Stimulated activated naive CD4-positive, alpha-beta T cell (primary cell): ENCODE data around the gene PROSER3.
"Not testable (repeated sequence)": the region's sequence is repeated elsewhere in the genome, so short reads cannot be mapped to it uniquely, and the experiment has no call there.

Experiments
- DNase-seq, 6 experiments: peaks; one replicate each; lab custom pipeline; 2025; lab: John Stamatoyannopoulos, UW

PROSER3 gene

DNA sequence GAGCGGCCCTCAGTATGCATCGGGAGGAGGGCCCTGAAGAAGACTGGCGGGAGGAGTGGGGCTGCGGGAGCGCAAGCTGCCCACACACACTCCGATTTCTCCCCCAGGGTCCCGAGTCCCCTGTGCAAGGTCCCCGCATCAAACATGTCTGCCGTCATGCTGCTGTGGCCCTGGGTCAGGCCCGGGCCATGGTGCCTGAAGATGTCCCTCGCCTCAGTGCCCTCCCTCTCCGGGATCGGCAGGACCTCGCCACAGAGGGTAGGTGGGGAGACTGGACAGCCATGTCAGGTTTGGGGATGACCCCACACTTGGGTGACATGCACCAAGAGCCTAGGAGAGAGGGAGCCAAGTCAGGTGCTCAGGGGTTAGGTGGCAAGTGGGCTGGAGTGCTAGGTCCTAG is 35.5 kb upstream of the PROSER3 start:
- DNase-seq: no peak

DNA sequence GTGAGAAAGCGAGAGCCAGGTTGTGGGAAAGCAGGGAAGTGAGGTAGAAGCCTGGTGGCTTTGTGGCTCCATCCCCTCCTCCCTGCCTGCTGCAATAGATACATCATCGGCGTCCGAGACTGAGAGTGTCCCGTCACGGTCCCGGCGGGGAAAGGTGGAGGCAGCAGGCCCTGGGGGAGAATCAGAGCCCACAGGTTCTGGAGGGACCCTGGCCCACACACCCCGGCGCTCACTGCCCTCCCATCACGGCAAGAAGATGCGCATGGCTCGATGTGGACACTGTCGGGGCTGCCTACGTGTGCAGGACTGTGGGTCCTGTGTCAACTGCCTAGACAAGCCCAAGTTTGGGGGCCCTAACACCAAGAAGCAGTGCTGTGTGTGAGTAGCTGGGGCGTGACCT is 35.1 kb upstream of the PROSER3 start:
- no peak for DNase-seq

DNA sequence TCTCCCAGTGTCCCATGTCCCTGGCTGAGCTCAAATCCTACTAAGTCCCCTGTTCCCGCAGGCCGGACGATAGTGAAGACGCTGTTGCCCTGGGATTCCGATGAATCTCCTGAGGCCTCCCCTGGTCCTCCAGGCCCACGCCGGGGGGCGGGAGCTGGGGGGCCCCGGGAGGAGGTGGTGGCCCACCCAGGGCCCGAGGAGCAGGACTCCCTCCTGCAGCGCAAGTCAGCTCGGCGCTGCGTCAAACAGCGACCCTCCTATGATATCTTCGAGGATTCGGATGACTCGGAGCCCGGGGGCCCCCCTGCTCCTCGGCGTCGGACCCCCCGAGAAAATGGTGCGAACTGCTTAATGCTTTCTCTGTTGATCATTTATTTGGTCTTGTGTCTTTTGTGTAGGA is 34.3 kb upstream of the PROSER3 start:
- no peak for DNase-seq

DNA sequence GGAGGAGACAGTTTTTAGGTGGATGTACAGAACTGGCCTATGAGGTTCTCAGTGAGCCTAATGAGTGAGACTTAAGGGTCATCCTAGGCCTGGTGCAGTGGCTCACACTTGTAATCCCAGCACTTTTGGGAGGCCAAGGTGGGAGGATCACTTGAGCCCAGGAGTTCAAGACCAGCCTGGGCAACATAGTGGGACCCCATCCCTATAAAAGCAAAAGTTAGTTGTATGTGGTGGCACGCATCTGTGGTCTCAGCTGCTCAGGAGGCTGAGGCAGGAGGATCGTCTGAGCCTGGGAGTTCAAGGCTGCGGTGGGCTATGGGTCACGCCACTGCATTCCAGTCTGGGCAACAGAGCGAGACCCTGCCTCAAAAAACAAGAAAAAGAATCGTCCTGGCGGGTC is 33.8 kb upstream of the PROSER3 start:
- DNase-seq: not testable (repeated sequence)

DNA sequence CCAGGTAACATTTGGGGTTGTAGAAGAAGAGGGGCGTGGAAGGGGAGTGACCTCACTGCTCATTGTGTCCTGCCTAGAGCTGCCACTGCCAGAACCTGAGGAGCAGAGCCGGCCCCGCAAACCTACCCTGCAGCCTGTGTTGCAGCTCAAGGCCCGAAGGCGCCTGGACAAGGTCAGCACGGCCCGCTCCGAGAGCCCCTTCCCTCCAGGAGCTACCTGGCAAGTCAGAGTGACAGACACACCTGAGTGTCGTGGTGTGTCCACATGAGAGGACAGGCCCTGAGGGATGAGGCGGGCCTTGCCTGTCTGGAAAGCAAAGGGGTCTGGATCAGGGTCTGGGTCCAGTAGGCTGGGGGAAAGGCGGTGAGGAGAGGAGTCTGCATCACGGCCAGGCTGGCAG is 33.4 kb upstream of the PROSER3 start:
- DNase-seq: no peak

DNA sequence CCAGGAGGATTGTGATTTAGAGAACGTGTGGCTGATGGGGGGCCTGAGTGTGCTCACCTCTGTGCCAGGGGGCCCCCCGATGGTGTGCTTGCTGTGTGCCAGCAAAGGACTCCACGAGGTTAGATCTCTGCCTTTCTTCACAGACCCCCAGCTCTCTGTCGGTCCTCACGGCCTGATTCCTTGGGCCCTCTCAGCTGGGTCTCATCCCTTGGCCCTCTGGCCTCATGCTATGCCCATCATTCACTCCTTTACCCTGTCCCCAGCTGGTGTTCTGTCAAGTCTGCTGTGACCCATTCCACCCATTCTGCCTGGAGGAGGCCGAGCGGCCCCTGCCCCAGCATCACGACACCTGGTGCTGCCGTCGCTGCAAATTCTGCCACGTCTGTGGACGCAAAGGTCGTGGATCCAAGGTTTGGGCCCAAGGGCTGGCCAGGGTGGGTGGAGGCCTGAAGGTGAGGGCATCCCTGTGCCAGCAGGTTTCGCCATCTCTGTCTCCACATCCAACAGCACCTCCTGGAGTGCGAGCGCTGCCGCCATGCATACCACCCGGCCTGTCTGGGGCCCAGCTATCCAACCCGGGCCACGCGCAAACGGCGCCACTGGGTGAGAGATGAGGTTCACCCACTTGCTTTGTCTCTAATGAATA is 32.6 kb upstream of the PROSER3 start:
- DNase-seq: no peak

DNA sequence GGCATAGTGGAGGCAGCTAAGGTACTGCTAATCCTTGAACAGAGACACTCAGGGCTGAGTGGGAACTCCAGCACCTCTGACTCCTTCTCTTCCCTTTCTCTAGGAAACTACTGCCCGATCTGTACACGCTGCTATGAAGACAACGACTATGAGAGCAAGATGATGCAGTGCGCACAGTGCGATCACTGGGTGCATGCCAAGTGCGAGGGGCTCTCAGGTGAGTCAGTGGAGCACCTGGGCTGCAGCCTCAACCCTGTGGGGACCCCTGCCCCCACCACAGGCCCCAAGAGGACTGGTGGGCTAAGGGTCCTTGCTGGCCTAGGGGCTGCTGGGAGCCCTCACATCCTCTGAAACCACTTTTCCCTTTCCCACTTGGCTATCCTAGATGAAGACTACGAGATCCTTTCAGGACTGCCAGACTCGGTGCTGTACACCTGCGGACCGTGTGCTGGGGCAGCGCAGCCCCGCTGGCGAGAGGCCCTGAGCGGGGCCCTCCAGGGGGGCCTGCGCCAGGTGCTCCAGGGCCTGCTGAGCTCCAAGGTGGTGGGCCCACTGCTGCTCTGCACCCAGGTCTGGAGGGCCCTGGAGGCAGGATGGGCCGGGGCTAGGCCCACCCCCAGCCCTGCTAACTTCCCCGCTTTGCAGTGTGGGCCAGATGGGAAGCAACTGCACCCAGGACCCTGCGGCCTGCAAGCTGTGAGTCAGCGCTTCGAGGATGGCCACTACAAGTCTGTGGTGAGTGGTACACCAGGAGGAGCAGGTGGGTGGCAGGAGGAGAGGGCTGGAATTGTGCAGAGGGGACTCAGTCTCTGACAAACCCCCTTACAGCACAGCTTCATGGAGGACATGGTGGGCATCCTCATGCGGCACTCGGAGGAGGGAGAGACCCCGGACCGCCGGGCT is 30.7 kb upstream of the PROSER3 start:
- no peak for DNase-seq

DNA sequence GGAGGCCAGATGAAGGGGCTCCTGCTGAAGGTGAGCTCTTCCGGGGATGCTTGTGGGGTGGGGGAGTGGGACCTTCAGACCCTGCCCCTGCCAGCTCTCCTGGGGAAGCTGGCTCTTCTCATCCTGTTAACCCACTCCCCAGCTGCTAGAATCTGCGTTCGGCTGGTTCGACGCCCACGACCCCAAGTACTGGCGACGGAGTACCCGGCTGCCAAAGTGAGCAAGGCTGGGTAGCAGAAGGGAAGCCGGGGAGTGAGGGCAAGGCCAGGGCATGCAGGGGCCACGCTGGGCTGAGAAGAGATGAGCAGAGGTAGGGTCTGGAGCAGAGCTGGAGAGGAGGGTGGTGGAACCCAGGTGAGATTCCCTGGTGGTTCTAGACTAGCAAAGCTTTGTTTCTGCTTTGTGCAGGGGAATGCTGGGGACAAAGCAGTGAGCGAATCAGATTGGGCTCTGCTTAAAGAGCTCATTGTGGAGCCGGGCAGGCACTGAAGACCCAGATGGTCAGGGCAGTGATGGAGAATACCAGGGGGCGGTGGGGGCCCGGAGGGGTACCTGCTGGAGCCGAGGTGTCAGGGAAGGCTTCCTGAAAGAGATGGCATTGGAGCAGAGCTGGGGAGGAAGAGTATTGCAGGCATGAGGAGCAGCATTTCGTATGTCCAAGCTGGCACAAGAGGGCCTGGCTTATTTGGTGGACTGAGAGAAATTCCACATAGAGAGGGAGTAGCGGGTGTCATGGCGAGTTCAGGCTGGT is 29.8 kb upstream of the PROSER3 start:
- DNase-seq: no peak

DNA sequence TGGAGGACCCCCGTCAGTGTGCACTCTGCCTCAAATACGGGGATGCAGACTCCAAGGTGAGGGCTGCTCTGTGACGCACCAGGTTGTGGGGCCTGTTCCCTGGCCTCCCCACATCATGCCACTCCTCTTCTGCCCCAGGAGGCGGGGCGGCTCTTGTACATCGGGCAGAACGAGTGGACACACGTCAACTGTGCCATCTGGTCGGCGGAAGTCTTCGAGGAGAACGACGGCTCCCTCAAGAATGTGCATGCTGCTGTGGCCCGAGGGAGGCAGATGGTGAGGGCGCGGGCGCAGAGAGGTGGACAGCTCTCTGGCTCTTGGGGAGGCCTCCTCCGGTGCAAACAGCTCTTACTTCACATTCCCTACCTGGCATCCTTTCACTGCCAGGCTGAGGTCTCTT is 29.0 kb upstream of the PROSER3 start:
- no peak for DNase-seq

DNA sequence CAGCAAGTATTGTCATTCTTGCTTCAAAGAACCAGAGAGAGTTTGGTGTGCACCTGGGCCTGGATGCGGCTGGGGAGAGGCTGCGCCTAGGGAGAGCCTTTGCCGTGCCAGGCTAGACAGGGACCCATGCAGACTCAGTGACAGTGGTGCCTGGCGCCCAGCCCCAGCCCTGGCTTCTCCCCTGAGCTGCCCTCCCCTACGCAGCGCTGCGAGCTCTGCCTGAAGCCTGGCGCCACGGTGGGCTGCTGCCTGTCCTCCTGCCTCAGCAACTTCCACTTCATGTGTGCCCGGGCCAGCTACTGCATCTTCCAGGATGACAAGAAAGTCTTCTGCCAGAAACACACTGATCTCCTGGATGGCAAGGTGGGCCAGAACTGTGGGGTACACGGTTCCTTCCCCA is 28.2 kb upstream of the PROSER3 start:
- no peak for DNase-seq

DNA sequence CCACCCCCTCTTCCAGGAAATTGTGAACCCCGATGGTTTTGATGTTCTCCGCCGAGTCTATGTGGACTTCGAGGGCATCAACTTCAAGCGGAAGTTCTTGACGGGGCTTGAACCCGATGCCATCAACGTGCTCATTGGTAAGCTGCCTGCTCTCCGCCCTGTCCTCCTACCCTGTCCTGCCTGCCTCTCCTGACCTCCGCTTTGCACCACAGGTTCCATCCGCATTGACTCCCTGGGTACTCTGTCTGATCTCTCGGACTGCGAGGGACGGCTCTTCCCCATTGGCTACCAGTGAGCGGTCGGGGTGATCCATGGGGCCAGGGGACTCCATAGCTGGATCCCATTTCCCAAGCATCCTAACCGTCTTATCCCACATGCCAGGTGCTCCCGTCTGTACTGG is 27.6 kb upstream of the PROSER3 start:
- DNase-seq: no peak

DNA sequence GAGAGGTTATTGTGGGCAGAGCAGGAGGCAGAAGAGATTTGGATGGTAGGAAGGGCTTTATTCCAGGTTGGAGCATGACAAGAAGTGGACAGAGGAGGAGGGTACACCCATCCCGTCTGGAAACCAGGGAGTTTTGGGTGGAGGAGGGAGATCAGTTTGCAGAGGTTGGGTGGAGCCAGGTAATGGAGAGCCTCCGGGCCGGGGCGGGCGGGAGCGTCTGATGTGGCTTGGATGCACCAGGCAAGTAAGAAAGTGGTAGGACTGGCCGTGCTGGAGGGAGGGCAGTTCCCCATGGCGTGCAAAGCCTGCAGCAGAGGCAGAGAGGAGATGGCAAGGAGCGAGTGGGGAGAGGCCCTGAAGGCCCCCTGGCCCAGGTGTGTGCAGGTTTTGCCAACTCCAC is 26.6 kb upstream of the PROSER3 start:
- no peak for DNase-seq

DNA sequence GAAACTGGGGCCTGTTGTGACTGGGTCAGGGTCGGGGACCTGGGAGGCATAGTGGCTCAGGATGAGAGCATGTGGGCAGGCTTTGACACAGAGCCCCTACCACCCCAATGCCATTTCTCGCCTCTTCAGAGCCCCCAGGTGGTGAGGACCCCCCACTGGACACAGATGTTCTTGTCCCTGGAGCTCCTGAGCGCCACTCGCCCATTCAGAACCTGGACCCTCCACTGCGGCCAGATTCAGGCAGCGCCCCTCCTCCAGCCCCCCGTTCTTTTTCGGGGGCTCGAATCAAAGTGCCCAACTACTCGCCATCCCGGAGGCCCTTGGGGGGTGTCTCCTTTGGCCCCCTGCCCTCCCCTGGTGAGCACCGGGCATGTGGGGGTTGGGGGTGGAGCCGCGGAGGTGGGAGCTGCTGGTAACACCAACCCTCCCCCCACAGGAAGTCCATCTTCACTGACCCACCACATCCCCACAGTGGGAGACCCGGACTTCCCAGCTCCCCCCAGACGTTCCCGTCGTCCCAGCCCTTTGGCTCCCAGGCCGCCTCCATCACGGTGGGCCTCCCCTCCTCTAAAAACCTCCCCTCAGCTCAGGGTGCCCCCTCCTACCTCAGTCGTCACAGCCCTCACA is 26.1 kb upstream of the PROSER3 start:
- DNase-seq: no peak

DNA sequence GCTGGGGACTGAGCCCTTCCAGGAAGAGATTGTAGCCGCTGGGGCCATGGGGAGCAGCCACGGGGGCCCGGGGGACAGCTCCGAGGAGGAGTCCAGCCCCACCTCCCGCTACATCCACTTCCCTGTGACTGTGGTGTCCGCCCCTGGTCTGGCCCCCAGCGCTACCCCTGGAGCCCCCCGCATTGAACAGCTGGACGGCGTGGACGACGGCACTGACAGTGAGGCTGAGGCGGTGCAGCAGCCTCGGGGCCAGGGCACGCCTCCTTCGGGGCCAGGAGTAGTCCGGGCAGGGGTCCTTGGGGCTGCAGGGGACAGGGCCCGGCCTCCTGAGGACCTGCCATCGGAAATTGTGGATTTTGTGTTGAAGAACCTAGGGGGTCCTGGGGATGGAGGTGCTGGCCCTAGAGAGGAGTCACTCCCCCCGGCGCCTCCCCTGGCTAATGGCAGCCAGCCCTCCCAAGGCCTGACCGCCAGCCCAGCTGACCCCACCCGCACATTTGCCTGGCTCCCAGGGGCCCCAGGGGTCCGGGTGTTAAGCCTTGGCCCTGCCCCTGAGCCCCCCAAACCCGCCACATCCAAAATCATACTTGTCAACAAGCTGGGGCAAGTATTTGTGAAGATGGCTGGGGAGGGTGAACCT is 25.3 kb upstream of the PROSER3 start:
- no peak for DNase-seq

DNA sequence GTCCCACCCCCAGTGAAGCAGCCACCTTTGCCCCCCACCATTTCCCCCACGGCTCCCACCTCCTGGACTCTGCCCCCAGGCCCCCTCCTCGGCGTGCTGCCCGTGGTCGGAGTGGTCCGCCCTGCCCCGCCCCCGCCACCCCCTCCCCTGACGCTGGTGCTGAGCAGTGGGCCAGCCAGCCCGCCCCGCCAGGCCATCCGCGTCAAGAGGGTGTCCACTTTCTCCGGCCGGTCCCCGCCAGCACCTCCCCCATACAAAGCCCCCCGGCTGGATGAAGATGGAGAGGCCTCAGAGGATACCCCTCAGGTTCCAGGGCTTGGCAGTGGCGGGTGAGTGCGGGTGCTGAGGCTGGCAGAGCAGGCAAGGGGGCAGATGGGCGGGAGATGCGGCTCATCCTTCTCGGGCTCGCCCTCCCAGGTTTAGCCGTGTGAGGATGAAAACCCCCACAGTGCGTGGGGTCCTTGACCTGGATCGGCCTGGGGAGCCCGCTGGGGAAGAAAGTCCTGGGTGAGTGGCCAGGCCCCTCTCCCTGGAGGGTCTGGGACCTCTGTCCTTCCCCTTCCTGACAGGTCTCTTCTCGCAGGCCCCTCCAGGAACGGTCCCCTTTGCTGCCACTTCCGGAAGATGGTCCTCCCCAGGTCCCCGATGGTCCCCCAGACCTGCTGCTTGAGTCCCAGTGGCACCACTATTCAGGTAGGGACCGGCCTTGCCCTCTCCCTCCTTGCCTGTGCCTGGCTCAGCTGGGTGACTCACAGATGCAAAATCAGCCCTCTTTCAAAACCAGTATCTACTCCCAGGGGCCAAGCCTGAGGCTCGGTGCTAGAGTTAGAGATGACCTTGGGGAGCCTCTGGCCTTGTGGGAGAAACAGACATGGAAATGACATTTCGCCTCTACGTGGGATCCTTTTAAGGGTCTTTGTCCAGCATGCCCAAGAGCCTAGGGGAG is 24.5 kb upstream of the PROSER3 start:
- no peak for DNase-seq

DNA sequence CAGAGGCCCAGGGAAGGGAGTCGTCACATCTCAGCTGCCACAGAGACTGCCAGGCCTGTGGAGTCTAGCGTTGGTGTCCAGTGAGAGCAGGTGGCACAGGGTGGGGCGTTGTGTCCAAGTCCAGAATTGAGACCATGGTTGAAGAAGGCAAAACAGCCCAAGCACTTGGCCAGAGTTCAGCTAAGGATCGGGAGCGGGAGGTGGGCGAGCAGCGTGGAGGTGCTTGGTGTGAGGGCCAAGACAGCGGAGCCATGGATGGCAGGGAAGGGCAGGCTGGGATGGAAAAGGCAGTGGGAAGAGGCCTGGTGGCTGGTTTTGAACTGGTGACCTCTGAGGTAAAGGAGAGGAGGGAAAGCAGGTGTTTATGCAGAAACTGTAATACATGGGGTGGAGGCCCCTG is 23.7 kb upstream of the PROSER3 start:
- DNase-seq: no peak

DNA sequence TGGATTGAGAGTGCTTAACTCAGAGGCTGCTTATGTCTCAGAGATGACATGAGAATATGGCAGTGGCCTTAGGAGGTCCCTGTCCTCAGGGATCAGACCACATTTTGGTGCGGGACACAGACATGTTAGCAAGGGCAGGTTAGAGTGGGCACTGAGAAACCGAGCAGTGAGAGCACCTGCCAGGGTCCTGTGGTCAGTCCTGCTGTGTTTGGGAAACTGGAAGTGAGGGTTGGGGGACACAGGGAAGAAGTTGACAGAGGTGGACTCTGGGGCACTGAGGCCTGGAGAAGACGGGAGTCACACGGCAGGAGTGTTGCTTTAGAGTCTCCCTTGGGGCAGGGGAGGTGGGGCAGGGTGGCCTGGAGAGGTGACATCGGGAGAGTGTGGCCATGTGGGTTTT is 23.1 kb upstream of the PROSER3 start:
- no peak for DNase-seq

DNA sequence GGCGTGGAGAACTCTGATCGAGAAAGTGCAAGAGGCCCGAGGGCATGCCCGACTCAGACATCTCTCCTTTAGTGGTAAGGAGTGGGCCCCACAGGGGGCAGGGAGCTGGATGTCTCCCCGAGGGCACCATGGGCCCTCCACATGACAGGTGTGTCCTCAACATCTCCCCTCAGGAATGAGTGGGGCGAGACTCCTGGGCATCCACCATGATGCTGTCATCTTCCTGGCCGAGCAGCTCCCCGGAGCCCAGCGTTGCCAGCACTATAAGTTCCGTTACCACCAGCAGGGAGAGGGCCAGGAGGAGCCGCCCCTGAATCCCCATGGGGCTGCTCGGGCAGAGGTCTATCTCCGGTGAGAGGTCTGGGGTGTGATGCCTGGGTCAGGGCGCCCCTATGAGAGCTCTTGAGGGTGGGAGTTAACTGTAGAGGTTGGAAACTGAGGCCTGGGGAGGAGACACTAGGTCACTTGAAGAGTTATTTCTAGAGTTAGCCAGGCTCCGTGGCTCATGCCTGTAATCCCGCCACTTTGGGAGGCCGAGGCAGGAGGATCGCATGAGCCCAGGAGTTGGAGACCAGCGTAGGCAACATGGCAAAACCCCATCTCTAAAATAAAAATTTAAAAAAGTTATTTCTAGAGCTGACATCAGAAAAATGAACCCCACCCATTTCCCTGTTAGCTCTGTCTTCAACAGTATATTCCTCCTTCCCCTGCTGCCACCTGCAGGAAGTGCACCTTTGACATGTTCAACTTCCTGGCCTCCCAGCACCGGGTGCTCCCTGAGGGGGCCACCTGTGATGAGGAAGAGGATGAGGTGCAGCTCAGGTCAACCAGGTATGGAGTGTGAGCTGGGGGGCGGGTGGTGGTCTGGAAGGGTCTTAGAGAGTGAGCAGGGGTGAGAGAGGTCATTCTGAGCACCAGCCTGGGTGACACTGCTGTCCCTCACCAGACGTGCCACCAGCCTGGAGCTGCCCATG is 20.8 kb upstream of the PROSER3 start:
- DNase-seq: peak in 3 of 6 experiments; percentile 23 to 28 (median 27)
